SW 1271 (cell line): Measurements from ENCODE around the gene NDUFB6.
A peak's percentile ranks its signal among the peaks of the same experiment; 100 is the strongest.
"Not testable (repeated sequence)": the region's sequence is repeated elsewhere in the genome, so short reads cannot be mapped to it uniquely, and the experiment has no call there.

Experiments
- DNase-seq, 2 experiments: peaks; one replicate each; lab custom pipeline; 2025; lab: John Stamatoyannopoulos, UW

NDUFB6 gene

DNA sequence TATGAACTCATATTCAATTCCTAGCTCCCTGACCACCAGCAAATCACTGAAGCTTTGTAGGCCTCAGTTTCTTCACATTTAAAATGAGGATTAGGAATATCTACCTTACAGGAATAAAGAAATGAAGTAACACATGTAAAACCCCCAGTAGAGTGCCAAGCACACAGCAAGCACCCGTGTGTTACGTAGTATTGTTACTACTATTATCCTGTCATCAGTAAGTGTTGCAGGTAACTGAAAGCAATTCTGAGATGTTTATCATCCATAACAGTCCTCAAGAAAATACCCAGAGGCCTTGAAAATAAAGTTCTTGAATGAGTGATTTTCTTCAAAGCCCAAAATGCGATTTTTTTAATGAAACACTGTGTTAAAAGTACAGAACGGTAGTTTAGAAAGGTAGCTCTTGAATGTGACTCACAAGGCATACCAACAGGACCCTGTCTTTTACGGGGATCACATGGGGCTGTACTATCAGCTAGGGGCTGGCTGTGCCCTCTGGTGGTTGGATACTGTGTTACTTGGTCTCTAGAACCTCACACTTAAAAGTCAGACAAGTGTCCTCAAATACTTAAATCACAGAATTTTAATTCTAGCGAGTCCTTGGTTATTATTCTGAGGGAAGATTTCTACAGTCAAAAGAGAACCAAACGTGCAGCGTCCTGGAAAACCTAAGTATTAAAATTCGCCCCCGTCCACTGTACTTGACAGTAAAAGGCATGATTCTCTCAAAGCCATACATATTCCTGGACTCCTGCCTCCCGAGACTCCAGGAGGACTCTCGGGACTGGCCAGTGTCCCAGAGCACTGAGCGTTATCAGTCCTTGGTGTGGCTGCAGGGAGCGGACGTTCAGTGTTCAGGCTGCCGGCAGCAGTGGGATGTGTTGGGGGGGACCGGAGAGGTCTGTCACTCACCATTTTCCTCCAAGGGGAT, 725 bp downstream of the NDUFB6 start:
- peak; percentile 33 to 63 for DNase-seq

DNA sequence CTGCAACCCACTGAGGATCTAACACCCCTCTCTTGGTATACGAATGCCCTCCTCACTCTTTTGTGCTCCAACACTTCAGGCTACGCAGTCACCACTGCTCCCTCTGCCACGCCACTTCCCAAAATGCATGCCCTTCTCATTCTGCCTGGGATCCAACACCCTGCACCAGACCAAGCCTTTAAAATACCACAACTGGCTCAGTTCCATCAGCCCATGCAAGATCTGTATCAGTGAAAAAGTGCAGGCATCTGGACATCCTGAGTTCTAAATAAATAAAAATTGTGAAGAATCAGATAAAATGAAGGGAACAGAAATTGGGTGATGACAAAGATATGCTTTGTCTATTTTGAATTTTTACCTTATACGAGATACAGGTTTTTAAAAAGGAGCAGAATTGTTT, 2.7 kb downstream of the NDUFB6 start:
- no peak for DNase-seq

DNA sequence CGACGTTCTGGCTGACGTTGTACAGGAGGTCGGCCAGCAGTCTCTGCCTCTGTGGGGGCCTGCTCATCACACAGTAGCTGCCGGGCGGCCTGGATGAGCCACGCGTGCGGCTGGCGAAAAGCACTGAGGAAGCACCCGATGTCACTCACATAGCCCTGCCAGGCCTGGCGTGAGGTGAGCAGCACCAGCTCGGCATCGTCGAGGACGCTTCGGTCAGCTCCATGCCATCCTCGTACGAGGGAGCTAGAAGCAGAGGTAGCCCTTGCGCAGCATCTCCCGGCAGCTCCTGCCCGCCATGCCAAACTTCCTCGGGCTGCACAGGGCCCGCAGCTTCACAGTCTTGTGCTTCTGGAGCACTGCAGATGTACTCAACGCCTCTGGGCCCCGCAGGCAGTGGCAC, 6.2 kb downstream of the NDUFB6 start:
- DNase-seq: no peak

DNA sequence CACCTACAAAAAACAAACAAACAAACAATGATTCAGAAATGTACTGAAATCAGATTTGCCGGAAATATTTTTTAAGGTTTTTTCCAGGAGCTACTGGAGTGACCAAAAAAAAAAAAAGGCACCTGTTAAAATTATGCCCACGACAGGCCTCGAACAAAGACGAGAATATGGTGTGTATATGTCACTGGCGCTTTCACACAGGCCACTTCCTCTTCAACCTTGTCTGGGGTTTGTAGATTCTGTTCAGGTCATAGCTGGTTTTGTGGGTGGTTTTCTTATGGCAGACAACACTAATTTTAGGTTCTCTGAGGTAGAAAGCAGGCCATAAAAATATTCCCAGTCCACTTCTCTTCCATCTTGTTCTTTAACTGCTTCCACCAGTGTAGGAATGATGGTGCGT, 7.0 kb downstream of the NDUFB6 start:
- no peak for DNase-seq

DNA sequence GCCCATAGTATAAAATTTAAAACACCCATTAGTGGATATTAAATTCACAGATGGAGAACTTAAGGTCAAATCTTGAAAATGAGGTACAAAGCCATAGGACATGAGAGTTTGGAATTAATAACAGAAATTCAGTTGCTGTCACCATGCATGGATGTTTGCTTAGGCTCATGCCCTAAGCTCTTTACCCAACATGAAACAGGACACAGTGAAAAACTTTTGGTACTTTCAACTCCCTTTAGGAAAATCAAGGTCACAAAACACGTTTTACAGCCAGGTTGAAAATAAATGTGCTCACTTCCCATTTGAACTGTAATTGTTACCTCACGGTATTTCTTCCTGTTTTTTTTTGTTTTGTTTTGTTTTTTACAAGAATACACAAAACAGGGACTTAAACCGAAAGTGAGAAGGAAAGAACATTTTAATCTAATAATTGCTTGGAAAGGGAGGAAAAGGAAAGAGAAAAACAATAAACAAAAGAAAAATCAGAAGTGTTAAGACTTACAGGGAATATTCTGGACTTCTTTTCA, 14.5 kb downstream of the NDUFB6 start:
- DNase-seq: no peak

DNA sequence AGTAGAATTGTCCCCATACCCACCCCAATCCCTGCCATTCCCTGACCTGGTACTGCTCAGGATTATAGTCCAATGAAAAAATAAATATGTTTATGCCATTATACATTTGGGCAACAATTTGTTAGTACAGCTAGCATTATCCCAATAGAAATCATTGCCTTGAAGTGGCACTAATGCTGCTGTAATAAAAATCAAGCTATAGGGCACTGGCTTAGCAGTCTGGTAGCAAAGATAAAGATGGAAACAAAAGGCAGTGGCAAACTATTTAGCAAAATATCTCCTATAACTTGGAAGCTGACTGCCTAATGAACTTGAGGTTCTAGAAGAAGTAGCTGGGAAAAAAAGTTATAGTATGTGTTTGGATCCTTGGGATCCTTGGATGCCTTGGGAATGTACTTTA, 18.4 kb downstream of the NDUFB6 start:
- DNase-seq: no peak

DNA sequence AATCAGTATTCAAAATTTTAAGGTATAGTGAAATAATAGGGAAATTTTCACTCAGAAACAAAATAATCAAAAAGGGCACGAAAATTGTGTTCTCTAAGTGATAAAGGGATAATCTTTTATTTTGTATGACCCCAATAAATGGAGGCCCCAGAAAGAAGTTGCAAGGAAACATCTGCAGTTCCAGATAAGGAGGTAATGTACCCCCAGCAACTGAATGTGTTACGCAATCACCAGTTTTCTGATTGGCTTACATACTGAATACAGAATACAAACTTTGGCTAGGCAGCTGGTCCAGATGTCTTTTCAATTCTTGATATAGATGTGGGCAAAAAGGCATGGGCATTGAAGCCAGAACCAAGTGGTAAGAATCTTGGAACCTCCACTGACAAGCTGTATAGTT, 18.9 kb downstream of the NDUFB6 start:
- no peak for DNase-seq

DNA sequence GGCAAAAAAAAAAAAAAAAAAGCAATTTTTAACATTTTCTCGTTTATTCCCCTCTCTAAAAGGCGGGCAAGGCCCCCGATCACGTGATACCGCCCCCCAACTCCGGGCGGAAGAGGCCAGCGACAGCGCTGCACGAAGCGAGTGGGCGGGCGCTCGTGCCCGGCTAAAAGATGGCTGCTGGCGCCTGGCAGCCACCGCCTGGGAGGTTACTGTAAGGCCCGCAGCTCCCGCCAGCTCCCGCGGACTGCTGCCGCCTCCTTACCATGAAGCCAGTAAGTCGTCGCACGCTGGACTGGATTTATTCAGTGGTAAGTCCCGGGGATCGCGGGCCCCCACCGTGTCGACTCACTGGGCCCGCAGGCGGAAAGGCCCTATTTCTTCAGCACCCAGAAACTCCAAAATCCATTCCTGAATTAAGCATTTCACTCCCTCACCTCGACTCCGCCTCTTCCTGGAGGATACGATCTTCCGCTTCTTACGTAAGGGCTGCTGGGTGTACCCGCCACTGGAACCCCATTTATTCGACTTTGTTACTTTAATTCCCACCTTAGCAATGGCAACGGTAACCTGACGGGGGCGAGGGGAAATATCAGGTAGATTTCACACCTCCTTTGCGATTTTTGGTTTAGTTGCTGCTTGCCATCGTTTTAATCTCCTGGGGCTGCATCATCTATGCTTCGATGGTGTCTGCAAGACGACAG, 20.6 kb downstream of the NDUFB6 start, which contains the start of the genes SMIM27 and TOPORS:
Gene SMIM27 (plus strand): TSS at position 156 of the 701 bp plus-strand sequence. CDS start 108 bp downstream, at position 264.
Gene TOPORS (minus strand): TSS at position 415 of the 701 bp plus-strand sequence. CDS start 150 bp downstream, at position 265.
- DNase-seq: peak; percentile 60 to 86

DNA sequence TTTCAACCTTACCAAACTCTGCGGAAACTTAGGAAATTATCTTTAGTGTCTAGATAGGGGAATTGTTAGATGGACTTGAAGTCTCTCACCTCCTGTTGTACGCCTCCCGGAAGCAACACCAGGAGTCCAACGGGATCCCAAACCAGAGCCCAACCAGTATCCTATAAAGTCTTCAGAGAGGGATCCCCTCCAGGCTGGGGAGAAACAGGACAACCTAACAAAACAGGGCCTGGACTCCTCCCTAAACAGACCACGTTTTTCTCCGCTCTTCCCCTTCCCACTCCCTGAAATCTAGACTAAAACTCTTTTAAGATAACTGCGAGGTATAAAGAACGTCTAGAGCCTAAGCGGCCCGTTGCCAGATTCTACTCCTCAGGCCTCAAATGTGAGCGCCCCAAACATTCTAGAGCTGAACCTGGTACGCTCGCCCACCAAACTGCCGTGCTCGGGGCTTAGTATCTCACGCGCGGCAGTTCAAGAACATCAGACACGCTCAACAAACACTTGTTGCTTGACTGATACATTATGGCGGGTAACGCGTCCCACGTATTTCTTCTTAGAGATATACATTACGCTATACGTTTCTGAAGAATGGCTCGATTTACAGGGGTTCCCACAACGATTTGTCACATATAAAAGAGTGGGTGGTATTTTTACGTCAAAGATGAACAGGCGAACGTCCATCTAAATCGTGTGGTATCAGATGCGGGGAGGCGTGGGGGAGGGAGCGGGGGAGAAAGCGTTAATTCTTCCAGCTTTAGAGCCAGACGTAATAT, 21.5 kb downstream of the NDUFB6 start:
- peak; percentile 18 to 29 for DNase-seq

DNA sequence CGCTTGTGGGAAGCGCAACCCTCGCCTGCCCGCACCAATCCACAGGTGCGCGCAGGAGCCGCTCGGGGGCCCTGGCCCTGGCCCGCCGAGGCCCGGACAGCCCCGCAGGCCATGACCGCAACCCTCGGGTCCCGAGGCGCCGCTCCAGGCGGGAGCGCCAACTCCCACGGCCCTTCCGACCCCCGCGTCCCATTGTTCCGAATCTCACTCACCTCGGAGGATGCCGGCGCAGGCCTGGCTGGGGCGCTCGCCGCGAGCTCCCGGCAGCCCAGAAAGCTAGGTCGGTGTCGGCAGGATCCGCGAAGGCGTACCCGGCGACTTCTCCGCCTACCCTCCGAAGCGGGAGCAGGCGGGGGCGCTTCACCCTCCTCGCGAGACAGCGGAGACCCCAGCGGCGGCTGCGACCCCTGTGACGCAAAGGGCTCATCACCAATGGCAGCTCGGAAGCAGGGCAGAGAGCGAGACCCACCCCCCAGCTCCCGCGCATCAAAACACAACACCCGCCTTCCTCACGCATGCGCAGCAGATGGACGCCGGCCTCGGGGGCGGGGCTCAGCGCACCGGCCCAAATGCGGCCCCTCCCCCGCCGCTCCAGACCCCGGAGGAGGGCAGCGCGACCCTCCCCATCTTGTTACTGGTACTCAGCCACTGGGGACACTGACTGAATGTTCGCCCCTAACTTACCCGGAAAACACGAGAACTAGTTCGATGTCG, 22.2 kb downstream of the NDUFB6 start:
- peak; percentile 40 to 86 for DNase-seq

DNA sequence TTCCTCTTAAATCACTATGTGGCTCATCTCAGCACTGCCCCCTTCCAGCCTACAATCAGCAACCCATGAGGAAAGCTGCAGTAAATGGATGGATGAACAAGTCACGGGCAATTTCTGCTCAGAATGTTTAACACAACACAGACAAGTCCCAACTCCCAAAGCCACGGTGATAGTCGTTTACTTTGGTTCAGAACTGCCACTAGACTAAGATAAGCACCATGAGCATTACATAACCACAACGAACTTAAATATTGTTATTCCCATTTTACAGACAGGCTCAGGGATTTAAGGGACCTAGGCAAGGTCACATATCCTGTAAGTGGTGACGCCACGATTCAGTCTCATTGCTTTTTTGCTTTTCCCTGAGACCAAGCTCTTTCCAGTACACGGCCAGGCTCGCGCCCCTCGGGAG, 22.8 kb downstream of the NDUFB6 start:
- DNase-seq: peak in 1 of 2 experiments; percentile 1

DNA sequence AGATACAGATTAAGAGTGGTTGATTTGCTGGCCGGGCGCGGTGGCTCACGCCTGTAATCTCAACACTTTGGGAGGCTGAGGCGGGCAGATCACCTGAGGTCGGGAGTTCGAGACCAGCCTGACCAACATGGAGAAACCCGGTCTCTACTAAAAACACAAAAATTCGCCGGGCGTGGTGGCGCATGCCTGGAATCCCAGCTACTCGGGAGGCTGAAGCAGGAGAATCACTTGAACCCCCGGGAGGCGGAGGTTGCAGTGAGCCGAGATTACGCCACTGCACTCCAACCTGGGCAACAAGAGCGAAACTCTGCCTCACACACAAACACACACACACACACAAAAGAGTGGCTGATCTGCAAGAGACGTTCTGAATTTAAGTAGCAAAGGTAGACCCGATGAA, 24.7 kb downstream of the NDUFB6 start:
- DNase-seq: not testable (repeated sequence)

DNA sequence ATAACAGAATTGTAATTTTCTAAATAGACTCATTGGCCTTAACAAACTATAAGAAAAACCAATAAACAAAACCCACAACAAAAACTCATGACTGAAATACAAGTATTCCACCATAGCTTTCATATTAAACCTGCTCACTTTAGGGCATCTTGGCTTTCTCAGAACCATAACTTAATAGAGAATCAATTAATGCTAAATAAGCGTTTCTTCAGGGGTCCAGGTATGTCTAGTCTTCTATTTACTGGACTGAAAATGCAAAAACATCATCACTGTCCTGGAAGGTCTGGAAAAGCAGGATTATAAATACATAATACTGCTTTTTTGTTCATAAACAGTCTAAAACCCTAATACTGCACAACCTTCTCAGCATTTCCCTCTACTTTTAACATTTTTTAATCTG, 27.1 kb downstream of the NDUFB6 start:
- no peak for DNase-seq

DNA sequence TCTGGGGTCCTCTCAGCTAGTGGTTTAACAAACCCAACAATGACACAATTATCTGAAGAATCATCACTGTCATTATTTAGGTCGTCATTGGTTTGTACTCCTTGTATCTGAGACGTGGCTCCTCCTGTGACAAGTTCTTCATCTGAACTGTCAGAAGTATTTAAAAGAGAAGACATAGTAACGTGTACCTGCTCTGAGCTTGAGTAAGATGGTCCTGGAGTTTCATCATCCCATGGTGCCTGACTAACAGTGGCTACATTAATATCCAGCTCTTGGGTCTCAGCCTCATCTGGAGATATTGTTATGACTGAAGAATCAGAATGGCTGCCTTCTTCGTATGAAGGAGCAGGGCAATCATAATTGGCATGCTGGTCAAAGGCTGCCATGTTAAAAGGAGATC, 29.9 kb downstream of the NDUFB6 start:
- DNase-seq: no peak

DNA sequence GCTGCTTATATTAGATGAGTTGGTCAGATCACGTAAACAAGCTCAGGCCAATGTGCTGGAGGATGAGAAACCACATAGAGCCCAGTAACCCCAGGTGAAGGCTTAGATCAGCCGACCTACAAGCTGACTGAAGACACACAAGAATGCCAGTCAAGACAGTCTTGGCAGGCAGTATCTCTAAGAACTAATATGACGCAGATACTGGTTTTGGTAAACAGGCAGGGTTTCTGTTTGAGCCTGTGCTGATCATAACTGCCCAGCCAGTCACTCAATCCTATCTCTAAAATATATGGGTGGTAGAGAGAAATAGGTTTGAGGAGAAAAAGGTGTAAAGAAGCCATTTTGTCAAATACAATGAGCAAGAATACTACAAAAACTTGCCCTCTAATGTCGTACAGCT, 39.1 kb downstream of the NDUFB6 start:
- no peak for DNase-seq

DNA sequence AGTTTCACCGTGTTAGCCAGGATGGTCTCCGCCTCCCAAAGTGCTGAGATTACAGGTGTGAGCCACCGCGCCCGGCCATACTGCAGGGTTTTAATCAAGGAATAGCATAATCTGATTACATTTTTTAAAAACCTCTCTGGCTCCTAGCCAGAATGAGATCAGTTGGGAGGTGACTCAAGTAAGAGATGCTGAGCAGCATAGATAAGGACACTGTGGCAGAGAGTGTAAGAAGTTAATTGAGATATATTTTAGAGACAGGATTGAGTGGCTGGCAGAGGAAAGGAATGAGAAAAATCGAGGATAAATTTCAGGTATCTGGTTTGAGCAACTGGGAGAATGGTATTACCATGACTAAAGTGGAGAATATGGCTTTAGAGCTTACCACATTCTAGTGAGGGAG, 39.6 kb downstream of the NDUFB6 start:
- no peak for DNase-seq

DNA sequence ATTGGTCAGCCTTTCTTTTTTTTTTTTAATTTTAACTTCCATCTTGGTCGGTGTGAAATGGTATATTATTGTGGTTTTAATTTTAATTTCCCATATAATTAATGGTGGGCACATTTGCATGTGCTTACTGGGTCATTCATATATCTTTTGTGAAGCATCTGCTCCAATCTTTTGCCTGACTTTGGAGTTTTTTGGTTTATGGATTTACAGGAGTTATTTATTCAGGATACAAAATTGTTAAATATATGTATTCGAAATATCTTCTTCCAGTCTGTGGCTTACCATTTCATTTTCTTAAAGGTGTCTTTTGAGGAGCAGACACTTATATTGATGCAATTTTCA, 46.3 kb downstream of the NDUFB6 start:
- no peak for DNase-seq

DNA sequence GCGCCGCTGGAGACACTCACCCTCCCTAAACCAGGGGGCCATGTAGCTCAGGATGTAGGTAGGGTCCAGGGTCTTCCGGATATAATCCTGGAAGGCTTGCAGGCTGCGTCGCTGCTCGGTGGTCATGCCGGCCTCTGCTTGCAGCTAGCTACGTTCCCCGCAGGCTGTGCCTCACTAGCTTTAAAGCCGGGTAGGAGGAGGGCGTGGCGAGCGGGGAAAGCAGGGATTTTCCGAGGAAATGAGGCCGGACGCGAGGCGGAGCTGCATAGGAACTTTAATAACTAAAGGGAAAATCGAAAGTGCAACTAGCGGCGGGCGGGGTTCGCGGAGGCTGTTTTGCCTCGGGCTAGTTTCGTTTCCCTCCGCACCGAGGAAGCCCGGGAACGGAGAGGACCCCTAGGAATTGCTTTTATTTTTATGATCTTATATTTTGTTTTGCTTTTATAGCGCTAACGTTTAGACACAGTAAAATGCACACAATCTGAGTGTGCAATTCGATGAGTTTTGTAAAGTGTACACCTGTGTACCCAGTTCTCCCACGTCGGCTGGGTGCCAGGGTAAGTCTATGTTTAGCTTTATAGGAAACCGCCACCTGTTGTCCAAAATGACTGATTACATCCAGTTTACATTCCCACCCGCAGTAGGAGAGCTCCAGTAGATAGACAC, 46.8 kb downstream of the NDUFB6 start, which contains the start of gene RIGI:
Gene RIGI (minus strand): TSS at position 156 of the 666 bp plus-strand sequence. CDS start 30 bp downstream, at position 126.
- peak; percentile 64 to 92 for DNase-seq

DNA sequence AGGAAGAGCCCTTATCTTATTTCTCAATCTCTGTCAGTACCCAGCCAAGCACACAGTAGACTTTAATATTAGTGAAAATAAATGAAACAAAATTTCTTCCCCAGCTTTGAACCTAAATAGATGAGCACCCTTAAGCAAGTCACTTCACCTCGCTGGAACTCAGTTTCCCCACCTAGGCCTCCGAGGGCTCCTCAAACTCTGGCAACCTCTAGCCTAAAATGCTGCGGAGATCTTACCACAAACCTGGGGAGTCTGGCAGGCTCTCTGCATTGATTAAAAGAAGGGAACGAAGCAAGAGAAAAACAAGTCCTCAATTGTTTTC, 47.3 kb downstream of the NDUFB6 start:
- DNase-seq: no peak

DNA sequence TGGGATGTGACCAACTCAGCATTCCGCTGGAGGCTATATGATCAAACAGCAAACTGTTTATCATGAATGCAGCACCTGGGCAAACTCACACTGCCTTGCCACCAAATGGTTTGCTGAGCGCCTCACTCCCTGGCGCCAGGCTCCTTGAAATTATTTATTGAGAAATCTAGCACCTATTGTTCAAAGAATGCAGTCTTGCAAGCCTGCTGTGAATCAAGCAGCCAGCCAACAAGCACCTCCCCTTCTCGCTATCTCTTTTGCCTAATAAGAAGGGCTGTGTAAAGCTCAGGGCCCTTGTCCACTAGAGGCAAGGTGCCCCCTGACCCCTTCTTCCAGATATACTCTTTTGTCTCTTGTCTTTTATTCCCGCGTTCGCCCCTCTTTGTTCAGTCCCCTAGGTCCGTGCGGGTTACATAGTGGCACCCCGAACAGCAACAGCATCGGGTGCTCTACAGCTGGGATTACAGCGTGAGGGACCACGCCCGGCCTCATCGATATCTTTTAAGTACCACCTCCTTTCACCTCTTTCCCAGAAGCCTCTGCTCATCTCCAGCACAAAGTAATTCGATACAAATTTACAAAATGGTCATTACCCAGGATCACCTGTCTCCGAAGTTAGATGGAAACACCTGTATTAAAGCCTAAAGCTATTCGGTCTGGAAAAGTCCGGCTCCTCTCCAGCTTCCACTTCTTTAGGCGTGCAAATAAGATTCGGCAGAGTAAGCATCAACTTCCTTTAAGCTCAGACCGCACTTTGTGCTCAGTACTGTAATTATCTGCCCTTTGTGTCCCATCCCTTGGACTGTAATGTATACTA, 47.9 kb downstream of the NDUFB6 start:
- DNase-seq: peak in 1 of 2 experiments; percentile 9
